Femur (tissue), 1 donor: Measurements from ENCODE around the gene CDKN2D.
"Not testable (repeated sequence)": the region's sequence is repeated elsewhere in the genome, so short reads cannot be mapped to it uniquely, and the experiment has no call there.

Experiments used
- DNase-seq: peaks from one replicate; pipeline ENCODE4 v3.0.0-alpha.2; 2017

CDKN2D gene

GRCh38 chr19:10551698-10552301, 17.0 kb downstream of the CDKN2D start:
- no peak for DNase-seq

- DNase-seq, result not testable (repeated sequence)
These were observed 17.8 kb downstream of the CDKN2D start for GRCh38 chr19:10551006-10551405.

- no peak for DNase-seq
These were observed 18.4 kb downstream of the CDKN2D start for GRCh38 chr19:10550336-10550735.

- DNase-seq, result no peak
These were observed 19.0 kb downstream of the CDKN2D start for GRCh38 chr19:10549733-10550132.

DNA sequence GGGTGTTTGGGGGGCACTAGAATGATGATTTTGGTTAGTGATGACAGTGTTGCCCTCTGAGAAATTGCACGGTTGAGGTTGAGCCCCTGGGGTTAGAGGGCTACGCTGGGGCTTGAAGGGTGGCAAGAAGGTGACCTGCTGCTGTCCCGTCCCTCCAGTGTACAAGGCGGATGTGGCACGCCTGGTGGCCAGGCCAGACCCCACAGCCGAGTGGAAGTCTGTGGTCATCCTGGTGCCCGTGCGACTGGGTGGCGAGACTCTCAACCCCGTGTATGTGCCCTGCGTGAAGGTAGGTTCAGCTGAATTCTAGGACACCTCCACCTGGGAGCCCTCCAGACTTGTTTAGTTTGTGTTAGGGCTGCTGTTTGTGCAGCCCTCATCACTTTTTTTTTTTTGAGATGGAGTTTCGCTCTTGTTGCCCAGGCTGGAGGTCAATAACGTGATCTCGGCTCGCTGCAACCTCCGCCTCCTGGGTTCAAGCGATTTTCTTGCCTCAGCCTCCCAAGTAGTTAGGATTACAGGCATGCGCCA, 20.0 kb downstream of the CDKN2D start:
- DNase-seq, result no peak

DNA sequence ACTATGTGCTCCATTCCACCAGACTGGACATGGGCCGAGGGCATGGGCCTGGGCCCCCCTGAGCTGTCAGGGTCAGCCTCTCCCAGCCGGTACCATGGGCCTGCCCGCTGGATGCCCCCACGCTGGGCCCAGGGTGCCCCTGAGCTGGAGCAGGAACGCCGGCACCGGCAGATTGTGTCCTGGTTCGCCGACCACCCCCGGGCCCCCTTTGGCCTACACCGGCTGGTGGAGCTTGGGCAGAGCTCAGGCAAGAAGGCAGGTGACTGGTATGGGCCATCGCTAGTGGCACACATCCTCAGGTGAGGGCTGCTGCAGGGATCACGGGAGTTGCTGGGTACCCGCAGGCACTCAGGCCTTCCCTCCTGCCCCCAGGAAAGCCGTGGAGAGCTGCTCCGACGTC, 22.0 kb downstream of the CDKN2D start:
- no peak for DNase-seq

- no peak for DNase-seq
These were observed 24.0 kb downstream of the CDKN2D start for GRCh38 chr19:10544753-10545251.

- peak; percentile 35 for DNase-seq
These were observed 24.5 kb downstream of the CDKN2D start for GRCh38 chr19:10544242-10544752.

DNA sequence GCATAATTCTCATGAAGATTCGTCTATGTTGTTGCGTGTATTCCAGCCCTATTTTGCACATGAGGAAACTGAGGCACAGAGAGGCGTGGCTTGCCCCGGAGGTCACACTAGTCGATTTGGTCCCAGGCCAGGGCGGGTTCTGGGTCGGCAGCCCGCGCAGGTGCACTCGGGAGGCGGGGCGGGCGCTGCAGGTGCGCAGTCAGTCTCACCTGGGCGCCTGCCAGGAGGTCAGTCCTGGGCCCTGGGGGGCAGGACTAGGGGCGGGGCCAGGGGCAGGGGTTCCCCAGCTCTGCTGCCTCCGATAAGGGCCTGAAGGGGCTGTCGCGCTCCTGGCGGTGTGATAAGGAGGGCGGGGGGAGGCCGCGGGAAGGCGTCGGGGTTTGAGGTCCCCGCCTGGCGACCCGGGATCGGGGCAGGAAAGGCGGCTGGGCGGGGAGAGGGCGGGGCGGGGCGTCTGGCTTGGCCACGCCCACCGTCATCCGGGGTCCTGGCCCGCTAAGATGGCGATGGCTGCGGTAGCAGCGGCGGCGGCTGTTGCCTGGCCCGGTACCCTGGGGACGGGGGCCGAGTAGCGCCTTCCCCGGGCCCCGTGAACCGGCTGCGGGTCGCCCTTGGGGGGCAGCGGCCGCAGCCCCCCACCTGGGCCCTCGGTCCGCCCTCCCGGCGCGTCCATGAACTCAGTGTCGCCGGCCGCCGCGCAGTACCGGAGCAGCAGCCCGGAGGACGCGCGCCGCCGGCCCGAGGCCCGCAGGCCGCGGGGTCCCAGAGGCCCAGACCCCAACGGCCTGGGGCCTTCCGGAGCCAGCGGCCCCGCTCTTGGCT, 25.1 kb downstream of the CDKN2D start, which contains the start of gene ATG4D:
TSS of gene ATG4D (plus strand) at position 485 of the 822 bp plus-strand sequence. CDS start at position 672, 187 bp downstream.
- peak; percentile 90 for DNase-seq

DNA sequence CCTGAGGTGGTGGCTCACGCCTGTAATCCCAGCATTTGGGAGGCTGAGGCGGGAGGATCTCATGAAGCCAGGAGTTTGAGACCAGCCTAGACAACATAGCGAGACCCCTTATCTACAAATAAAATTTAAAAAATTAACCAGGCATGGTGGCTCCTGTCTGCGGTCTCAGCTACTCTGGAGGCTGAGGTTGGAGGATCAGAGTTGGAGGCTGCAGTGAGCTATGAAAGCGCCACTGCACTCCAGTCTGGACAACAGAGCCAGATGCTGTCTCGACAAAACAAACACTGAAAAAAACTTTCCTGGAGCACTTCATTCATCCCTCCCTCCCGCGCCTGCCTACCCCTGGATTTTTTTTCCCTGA, 25.7 kb downstream of the CDKN2D start:
- DNase-seq, result no peak

GRCh38 chr19:10539016-10539415, 29.8 kb downstream of the CDKN2D start:
- not testable (repeated sequence) for DNase-seq

DNA sequence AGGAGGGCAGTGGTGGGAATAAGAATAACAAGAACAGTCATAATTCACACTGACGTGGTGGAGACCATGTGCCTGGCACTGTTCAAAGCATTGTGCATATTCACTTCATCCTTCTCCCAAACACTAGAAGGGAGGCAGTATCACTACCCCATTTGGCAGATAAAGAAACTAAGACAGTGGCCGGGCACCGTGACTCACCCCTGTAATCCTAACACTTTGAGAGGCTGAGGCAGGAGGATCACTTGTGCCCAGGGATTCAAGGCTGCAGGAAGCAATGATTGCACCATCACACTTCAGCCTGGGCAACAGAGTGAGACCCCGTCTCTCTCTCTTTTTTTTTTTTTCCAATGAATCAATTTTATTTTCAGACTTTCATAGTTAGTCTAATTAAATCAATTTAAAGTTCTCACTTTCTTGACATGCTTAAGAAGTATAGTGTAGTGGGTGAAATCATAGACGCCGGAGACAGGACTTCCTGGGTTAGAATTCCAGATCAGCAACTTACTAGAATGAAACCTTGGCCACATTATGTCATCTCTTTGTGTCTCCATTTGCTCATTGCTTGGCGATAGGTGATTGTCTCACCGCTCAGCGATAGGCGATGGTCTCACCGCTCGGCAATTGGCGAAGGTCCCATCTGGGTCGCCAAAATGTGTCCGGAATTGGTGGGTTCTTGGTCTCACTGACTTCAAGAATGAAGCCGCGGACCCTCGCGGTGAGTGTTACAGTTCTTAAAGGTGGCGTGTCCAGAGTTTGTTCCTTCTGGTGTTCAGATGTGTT, 30.4 kb downstream of the CDKN2D start:
- DNase-seq, result no peak

GRCh38 chr19:10537668-10538067, 31.1 kb downstream of the CDKN2D start:
- no peak for DNase-seq

DNA sequence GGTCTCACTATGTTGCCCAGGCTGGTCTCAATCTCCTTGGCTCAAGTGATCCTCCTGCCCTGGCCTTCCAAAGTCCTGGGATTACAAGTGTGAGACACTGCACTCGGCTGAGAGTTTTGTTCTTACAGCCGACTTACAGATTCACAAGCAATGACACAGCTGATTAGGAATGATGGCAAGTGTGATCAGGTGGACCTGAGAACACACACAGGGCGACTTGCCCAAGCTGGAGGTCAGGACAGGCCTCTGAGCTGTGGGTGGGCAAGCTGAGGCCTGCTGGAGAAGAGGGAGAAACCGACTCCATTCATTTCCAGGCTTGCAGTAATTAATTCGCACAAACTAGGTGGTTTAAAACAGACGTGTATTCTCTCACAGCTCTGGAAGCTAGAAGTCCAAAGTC, 33.2 kb downstream of the CDKN2D start:
- no peak for DNase-seq

GRCh38 chr19:10533646-10534386, 35.0 kb downstream of the CDKN2D start:
- no peak for DNase-seq

GRCh38 chr19:10532457-10532856, 36.3 kb downstream of the CDKN2D start:
- DNase-seq, result no peak

GRCh38 chr19:10526887-10527286, 41.9 kb downstream of the CDKN2D start:
- not testable (repeated sequence) for DNase-seq

GRCh38 chr19:10525636-10526035, 43.1 kb downstream of the CDKN2D start:
- no peak for DNase-seq

DNA sequence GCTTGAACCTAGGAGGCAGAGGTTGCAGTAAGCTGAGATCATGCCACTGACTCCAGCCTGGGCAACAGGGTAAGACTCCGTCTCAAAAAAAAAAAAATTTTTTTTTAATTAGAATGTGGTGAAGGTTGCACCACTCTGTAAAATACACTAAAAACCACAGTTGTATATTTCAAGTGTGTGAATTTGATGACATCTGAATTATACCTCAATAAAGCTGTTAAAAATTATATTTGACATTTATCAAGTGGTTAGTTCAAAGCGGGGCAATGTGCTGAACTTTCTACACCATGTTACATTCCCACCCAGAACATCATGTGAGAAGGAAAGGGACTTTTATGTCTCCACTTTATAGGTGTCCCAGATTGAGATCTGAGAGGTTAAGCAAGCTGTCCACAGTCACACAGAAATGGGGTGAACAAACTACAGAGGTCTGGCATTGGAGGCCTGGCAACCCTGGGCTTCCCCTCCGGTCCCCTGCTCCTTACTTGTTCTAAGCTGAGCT, 45.6 kb downstream of the CDKN2D start:
- DNase-seq, result no peak

DNA sequence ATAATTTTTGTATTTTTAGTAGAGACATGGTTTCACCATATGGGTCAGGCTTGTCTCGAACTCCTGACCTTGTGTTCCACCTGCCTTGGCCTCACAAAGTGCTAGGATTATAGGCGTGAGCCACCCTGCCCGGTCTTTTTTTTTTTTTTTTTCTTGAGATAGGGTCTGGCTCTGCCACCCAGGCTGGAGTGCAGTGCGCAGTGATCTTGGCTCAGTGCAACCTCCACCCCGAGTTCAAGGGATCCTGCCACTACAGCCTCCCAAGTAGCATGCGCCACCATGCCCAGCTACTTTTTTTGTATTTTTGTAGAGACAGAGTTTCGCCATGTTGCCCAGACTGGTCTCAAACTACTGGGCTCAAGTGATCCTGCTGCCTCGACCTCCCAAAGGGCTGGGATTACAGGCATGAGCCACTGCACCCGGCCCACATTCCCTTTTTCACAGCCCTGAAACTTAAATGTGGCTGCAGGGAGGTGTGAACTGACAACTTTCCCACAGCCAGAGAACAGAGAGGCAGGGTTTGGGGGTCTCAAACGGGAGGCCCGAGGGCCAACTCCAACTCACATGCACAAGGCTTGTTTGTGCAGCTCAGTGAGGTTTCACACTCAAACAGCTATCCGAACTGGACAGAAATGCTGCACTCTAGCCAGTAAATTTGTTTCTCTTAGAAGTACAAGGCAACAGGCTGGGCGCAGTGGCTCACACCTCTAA, 47.2 kb downstream of the CDKN2D start:
- DNase-seq, result no peak

DNA sequence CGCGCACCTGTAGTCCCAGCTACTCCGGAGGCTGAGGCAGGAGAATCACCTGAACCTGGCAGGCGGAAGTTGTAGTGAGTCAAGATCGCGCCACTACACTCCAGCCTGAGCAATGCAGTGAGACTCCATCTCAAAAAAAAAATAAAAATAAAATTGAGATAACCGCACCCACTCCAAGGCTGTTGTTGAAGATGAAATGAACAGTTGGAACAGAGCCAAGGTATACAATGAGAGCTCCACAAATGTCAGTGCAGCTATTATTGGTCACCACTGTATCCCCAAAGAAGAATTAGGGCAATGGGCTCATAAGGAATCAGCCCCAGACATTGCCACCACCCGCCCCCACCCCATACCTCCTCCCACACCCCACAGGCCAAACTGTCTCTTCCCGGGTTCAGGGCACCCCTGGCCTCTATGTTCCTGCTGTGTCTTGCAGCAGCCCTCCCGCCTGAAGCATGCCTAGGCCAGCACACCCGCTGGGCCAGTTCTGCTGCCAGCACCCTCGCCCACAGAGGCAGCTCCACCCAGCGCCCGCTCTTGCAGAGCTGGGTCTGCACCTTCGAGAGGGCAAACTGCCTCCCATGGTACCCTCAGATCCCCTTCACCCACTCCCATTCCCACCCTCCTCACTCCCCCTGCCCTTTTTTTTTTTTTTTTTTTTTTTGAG, 48.0 kb downstream of the CDKN2D start:
- DNase-seq, result no peak
